Ascending aorta (tissue), 2 donors: ENCODE results near the gene TMEM108. TPM values are rescaled to one million over a fixed set of nuclear protein-coding genes. Genes with fewer than 3 reads are reported as not detected.

Experiments
- DNase-seq, 2 donors: peaks; one replicate each; pipeline ENCODE4 v3.0.0-alpha.2; 2019; ENCODE audit warnings: low spot score in 2 of 2
- H3K27ac ChIP-seq, 2 donors: fragments of 200-600 bp; sonication (generic); one replicate each; pipeline ENCODE4 v1.5.1; 2016 to 2017; ENCODE audit warnings: mild to moderate bottlenecking in 1 of 2
- H3K27me3 ChIP-seq: fragments of 200-600 bp; sonication (generic); one replicate; pipeline ENCODE4 v1.5.1; 2017
- H3K36me3 ChIP-seq, 2 donors: fragments of 200-600 bp; sonication (generic); one replicate each; pipeline ENCODE4 v1.5.1; 2016
- H3K4me1 ChIP-seq, 2 donors: fragments of 200-600 bp; sonication (generic); one replicate each; pipeline ENCODE4 v1.5.1; 2016 to 2017; ENCODE audit warnings: mild to moderate bottlenecking in 1 of 2
- H3K4me3 ChIP-seq, 2 donors: fragments of 200-600 bp; sonication (generic); one replicate each; pipeline ENCODE4 v1.5.1; 2016 to 2017; ENCODE audit warnings: mild to moderate bottlenecking in 1 of 2
- H3K9me3 ChIP-seq, 2 donors: fragments of 200-600 bp; sonication (generic); one replicate each; pipeline ENCODE4 v1.5.1; 2016
- intact Hi-C: fragments of 100-400 bp; cut with DNase I; formaldehyde crosslinking; loops from one replicate; pipeline ENCODE4 v1.15.1; 2023
- total RNA-seq: library from RNA; depleted of rRNA; stranded (reverse); fragments of >200 nt; gene quantifications from one replicate; pipeline ENCODE4 v1.1.0, GENCODE V29; 2016
- TF ChIP-seq, protein P1 (sequence below), 3 experiments: fragments of 200-600 bp in 2 of 3; fragments of 450-650 bp in 1 of 3; sonication (generic) in 2 of 3; IDR thresholded peaks; one replicate each; pipeline ENCODE4 v1.5.1; 2016 to 2019; ENCODE audit warnings: antibody characterized with exemption in 3 of 3, mild to moderate bottlenecking in 1 of 3, moderate library complexity in 1 of 3

Gene TMEM108
- total RNA-seq, 1 donor from 2014 or later = not detected

DNA sequence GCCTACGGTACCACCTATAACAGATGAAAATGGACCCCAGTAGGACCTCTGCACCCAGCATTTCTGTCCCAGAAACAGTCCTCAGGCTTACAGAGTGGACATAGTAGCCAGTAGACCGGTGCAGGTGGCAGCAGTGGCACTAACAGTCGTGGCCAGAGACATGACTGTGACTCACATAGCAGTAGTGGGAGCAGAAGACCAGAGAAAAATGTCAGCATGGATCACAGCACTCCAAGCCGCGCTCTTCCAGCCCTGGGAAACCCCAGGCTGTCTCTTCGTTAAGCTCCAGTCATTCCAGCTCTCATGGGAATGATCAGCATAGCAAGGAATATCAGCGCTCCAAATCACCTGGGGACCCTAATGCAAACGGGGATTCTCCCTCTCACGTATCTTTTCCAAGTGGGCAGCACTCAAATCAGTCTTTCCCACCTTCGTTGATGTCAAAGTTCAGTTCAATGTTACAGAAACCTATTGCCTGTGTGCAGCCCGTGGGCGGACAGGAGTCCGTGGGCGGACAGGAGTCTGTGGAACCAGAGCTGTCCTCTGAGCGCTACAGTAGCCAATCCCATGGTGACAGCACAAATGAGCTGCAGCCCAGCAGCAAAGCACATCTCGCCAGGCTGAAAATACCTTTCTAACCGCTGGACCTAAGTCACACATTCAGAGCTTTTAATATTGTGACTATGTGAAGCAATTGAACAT, 372.2 kb downstream of the TMEM108 start:
- Histone ChIP-seq H3K4me1 (no peaks in the 10 kb centered on the region), H3K27ac (no peak overlapping the region), H3K27me3 (no peaks in the 10 kb centered on the region), H3K4me3 (no peak overlapping the region), H3K9me3 (no peaks in the 10 kb centered on the region), H3K36me3 (no peaks in the 10 kb centered on the region)
- TF ChIP-seq, protein P1, sequence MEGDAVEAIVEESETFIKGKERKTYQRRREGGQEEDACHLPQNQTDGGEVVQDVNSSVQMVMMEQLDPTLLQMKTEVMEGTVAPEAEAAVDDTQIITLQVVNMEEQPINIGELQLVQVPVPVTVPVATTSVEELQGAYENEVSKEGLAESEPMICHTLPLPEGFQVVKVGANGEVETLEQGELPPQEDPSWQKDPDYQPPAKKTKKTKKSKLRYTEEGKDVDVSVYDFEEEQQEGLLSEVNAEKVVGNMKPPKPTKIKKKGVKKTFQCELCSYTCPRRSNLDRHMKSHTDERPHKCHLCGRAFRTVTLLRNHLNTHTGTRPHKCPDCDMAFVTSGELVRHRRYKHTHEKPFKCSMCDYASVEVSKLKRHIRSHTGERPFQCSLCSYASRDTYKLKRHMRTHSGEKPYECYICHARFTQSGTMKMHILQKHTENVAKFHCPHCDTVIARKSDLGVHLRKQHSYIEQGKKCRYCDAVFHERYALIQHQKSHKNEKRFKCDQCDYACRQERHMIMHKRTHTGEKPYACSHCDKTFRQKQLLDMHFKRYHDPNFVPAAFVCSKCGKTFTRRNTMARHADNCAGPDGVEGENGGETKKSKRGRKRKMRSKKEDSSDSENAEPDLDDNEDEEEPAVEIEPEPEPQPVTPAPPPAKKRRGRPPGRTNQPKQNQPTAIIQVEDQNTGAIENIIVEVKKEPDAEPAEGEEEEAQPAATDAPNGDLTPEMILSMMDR (IDR thresholded peaks at IDR 0.05) = no peak
- intact Hi-C loops = no loop called here
- DNase-seq = no peak

DNA sequence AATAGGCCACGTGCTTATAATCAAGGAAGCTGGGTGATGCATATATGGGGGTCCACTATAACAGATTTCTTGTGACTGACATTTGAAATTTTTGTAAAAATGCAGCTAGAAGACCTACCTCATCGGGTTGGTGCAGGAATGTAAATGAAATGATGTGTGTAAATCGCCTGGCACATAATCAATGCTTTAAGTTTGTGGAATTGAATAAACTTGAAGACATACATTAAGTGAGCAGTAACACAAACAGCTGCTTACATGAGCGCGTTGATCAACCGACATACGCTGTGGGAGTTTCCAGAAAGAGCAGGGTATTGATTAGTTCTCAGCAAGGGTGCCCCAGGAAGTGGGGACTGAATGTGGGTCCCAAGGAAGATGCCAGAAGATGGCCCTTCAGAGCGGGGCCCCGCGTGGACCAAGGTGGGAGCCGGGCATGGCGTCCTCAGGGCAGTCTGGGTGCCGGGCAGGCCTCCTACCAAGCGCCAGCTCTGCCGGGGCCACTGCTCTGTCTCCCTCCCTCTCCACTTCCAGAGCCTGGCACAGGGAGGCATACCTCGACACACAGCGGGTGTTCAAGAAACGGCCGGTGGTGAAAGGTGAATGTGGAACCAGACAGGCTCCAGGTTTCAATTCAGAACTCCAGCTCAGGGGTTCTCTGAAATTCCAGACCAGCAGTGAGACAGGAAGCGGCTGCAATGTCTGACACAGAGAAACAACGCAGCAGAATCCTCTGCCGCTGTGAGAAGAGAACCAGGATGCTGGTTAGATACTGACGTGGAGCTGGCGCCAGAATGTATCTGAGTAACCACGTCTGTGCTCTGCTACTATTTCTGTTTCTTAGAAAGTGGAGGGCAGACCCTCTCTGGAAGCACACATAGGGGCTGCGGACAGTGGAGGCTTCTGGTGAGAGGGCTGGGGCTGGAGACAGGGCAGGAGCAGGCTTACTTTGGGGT, 374.3 kb downstream of the TMEM108 start:
- TF ChIP-seq, protein P1 (IDR thresholded peaks at IDR 0.05) = no peak
- Histone ChIP-seq H3K4me3 (no peak overlapping the region), H3K9me3 (no peaks in the 10 kb centered on the region), H3K27me3 (no peaks in the 10 kb centered on the region), H3K36me3 (no peaks in the 10 kb centered on the region), H3K27ac (no peak overlapping the region), H3K4me1 (no peaks in the 10 kb centered on the region)
- DNase-seq = no peak
- intact Hi-C loops = no loop called here

DNA sequence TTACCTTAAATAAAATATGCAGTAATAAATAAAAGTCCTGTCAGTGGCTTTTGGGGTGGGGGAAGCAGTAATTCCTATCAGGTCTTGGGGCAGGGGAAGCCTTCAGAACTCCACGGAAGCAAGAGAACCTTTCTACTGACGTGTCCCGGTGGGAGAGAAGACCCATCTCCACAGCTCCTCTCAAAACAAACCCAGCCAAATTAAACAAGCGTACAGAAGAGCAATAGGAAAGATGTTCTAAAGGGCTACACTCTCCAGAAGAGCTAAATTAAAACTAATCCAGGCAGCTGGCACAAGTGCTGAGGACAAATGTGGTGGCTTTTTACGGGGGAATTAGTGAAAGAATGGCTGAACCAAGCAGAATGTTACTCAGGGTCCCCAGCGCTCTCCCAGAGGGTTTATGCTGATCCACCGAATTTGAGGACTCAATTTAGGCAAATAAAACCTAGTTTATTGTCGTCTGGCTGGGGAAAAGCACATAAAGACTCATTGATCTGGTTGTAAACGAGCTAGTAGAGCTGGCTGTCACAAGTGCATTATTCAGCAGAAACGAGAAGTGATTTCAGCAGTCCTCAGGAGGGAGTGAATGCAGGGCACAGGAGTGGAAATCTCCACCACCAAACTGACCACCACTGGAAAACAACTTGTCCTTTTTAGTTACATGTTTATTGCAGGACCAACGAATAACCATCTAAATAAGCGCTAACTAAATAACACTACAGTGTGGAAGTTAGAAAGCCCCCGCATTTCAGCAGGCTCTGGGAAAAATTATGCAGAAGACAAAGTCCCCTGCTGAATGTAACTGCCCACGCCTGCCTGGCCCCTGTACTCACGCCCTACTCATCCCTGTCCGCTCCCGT, 375.2 kb downstream of the TMEM108 start:
- Histone ChIP-seq H3K27me3 (no peaks in the 10 kb centered on the region), H3K36me3 (no peaks in the 10 kb centered on the region), H3K9me3 (no peaks in the 10 kb centered on the region), H3K4me3 (peak overlapping the region; percentile 23 to 38), H3K27ac (no peak overlapping the region), H3K4me1 (no peaks in the 10 kb centered on the region)
- intact Hi-C loops = no loop called here
- TF ChIP-seq, protein P1 (IDR thresholded peaks at IDR 0.05) = no peak
- no peak for DNase-seq

DNA sequence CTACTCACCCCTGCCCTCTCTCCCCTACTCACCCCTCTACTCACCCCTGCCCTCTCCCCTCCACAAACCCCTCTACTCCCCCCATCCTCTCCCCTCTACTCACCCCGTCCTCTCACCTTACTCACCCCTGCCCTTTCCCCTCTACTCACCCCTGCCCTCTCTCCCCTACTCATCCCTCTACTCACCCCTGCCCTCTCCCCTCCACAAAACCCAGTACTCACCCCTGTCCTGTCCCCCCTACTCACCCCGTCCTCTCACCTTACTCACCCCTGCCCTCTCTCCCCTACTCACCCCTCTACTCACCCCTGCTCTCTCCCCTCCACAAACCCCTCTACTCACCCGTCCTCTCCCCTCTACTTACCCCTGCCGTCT, 375.8 kb downstream of the TMEM108 start:
- H3K27ac ChIP-seq = no peak overlapping the region
- H3K4me3 ChIP-seq = no peak overlapping the region
- intact Hi-C loops = no loop called here
- DNase-seq = no peak
- no peaks in the 10 kb centered on the region for H3K36me3 ChIP-seq
- TF ChIP-seq, protein P1 (IDR thresholded peaks at IDR 0.05) = no peak
- H3K27me3 ChIP-seq = no peaks in the 10 kb centered on the region
- H3K9me3 ChIP-seq = no peaks in the 10 kb centered on the region
- no peaks in the 10 kb centered on the region for H3K4me1 ChIP-seq

DNA sequence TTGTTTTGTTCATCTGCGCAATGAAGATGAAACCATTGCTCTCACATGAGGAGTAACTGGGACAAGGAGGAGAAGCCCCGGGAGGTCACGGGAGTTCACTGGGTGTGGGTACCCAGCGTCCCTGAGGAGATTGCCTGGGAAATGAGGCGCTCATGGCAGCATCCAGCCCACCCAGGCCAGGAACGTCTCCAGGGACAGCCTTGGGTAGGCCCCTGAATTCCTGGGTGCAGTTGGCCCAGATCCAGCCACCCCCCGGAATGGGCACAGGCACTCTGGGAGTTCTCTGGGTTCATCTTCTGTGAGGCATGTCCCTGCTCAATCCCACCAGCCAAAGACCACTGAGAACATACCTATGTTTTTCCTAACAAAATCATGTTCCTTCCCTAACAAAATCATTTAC, 380.2 kb downstream of the TMEM108 start:
- H3K9me3 ChIP-seq = no peaks in the 10 kb centered on the region
- no peak overlapping the region for H3K4me3 ChIP-seq
- H3K27ac ChIP-seq = no peak overlapping the region
- H3K36me3 ChIP-seq = no peaks in the 10 kb centered on the region
- DNase-seq = no peak
- no peaks in the 10 kb centered on the region for H3K27me3 ChIP-seq
- intact Hi-C loops = no loop called here
- no peaks in the 10 kb centered on the region for H3K4me1 ChIP-seq
- TF ChIP-seq, protein P1 (IDR thresholded peaks at IDR 0.05) = no peak
